ENCODE measurements around the gene MED13L.

The MED13L gene

DNA sequence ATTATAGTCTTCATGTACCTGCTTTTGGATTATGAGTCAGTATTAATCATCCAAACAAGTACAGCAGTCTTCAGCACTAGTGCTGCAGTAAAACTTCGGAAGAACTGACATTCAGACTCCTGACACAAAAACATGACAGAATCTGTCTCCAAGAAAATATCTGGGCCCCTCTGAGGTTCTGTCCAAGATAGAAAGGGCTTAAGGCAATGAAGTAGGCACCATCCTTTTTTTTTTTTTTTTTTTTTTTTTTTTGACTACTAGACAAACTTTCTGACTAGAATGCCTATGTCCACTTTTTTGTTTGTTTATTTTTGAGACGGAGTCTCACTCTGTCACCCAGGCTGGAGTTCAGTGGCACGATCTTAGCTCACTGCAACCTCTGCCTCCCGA lies 112.5 kb downstream of the MED13L start:
- no peak for DNase-seq (ENCODE audit: low read depth)
- no peak for TF ChIP-seq CTCF (IDR thresholded peaks at IDR 0.05; ENCODE audit: low read depth, low read length, missing control alignments)
- H3K4me3 ChIP-seq (ENCODE audit: low read depth, low read length): no peak overlapping the region

DNA sequence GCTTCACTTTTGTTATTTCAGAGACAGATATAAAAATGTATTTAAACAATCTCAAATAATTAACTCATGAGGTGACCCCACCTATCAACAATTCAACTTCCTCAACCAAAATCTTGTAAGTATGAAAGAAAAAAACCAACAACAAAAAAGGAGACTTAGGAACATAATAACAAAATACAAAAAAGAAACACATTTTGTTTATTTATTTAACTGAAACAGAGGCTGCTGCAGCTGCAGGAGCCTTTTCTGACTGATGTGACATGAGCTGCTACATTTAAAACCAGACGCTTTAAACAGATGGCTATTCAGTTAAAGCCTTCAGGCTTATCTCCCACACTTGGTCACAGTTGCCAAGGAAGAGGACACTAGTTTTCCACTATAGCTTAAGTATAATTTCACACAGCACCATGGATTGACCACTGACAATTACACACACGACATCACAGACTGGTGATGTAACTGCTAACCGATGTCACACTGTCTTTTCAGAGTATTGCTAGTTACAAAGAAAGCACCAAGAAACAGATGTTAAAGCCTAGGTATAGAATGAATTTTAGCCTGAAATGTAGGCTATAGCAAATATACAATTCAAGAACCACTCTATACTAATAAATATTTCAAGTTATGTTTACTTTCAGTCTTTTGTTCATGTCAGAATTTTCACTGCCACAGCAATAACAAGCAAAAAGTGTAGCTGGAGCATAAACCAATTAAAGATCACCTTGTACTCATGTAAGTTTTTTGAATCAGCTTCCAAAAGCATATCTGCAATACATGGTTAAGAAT lies 113.0 kb downstream of the MED13L start:
- no peak for TF ChIP-seq CTCF (IDR thresholded peaks at IDR 0.05; ENCODE audit: low read depth, low read length, missing control alignments)

GRCh38 chr12:116162071-116162470 lies 115.4 kb downstream of the MED13L start:
- DNase-seq (ENCODE audit: low read depth): no peak
- no peak overlapping the region for H3K4me3 ChIP-seq (ENCODE audit: low read depth, low read length)
- no peak for TF ChIP-seq CTCF (IDR thresholded peaks at IDR 0.05; ENCODE audit: low read depth, low read length, missing control alignments)

More for the DNA sequence above, 113.0 kb downstream of the MED13L start:
- no peak overlapping the region for H3K4me3 ChIP-seq (ENCODE audit: low read depth, low read length)
- DNase-seq (ENCODE audit: low read depth): no peak

GRCh38 chr12:116161588-116161987 lies 115.9 kb downstream of the MED13L start:
- no peak for TF ChIP-seq CTCF (IDR thresholded peaks at IDR 0.05; ENCODE audit: low read depth, low read length, missing control alignments)
- no peak overlapping the region for H3K4me3 ChIP-seq (ENCODE audit: low read depth, low read length)
- DNase-seq (ENCODE audit: low read depth): no peak

DNA sequence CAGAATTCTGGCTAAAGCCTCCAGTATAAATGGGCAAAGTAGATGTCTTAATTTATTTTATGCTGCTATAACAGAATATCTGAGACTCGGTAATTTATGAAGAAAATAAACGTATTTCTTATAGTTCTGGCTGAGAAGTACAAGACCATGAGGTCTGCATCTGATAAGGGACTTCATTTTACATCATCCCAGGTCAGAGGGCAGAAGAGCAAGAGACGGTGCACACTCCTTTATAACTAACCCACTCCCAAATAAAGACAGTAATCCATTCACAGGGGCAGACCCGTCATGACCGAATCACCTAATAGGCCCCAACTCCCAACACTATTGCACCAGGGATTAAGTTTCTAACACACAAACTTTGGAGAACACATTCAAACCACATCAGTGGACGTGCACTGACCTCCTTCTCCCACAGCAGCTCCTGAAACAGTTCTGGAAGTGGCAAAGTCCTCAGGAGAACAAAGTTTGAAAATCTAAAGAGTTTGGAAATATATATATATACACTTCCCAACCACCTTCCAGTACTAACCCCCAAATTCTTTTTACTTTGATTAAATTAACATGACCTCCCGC lies 116.5 kb downstream of the MED13L start:
- H3K4me3 ChIP-seq (ENCODE audit: low read depth, low read length): no peak overlapping the region
- DNase-seq (ENCODE audit: low read depth): no peak
- no peak for TF ChIP-seq CTCF (IDR thresholded peaks at IDR 0.05; ENCODE audit: low read depth, low read length, missing control alignments)

- H3K4me3 ChIP-seq (ENCODE audit: low read depth, low read length): no peak overlapping the region
- DNase-seq (ENCODE audit: low read depth): no peak
- no peak for TF ChIP-seq CTCF (IDR thresholded peaks at IDR 0.05; ENCODE audit: low read depth, low read length, missing control alignments)
These were observed 117.3 kb downstream of the MED13L start for GRCh38 chr12:116160231-116160630.

Measured in GM12864 (cell line).